ENCODE results near the gene FAM181B. TPM values are rescaled to one million over a fixed set of nuclear protein-coding genes. Genes with fewer than 3 reads are reported as not detected.

FAM181B gene
- total and polyA plus RNA-seq, 2 of the 13 experiments (the other 11 are each of a cell fraction or from before 2014, with no cell fraction given): not detected

- ChIA-PET POLR2A (no interaction called here), CTCF (ENCODE audit: low intra/inter-chr PET ratio, low total read pairs) (interaction anchor here (1.4 to 2.3 kb wide), 2 partner anchors 43 to 89 kb away, joined by 4 to 21 read pairs; no protein-coding TSS in a partner anchor)
- H3K4me2 ChIP-seq (ENCODE audit: low read depth, low read length): no peak overlapping the region
- H3K27ac ChIP-seq (ENCODE audit: extremely low read length, insufficient read depth, low read length): no peak overlapping the region
- H2AFZ ChIP-seq (ENCODE audit: low read length): no peak overlapping the region
- no peak overlapping the region for H3K4me3 ChIP-seq (replicated peaks in 1 of 3; ENCODE audit: insufficient read depth in 1 of 3, low read depth in 2 of 3, low read length in 3 of 3)
- H3K27me3 ChIP-seq (ENCODE audit: control insufficient read depth in 1 of 2, insufficient read depth in 2 of 2, low read length in 2 of 2): no peaks in the 10 kb centered on the region
- no peaks in the 10 kb centered on the region for H3K79me2 ChIP-seq (ENCODE audit: insufficient read depth, low read length)
- peaks cover 9% of the 10 kb centered on the region for H3K4me1 ChIP-seq (ENCODE audit: insufficient read depth, low read length)
- DNase-seq (ENCODE audit: low spot score) (no peak), ATAC-seq (no peak), FAIRE-seq (no peak)
- H3K36me3 ChIP-seq (replicated peaks in 1 of 2; ENCODE audit: control insufficient read depth in 1 of 2, insufficient read depth in 2 of 2, low read length in 2 of 2): no peaks in the 10 kb centered on the region
- no peak overlapping the region for H3K9ac ChIP-seq (ENCODE audit: insufficient read depth, low read depth, low read length)
- H4K20me1 ChIP-seq (ENCODE audit: insufficient read depth, low read length): no peaks in the 10 kb centered on the region
- TF ChIP-seq KLF6 (CRISPR knock-in tag; IDR thresholded peaks at IDR 0.05) (no peak), MYC (CRISPR knock-in tag; IDR thresholded peaks at IDR 0.05; ENCODE audit: borderline replicate concordance) (no peak), ZNF34 (CRISPR knock-in tag; IDR thresholded peaks at IDR 0.05; ENCODE audit: borderline replicate concordance) (no peak), ZNF678 (CRISPR knock-in tag; IDR thresholded peaks at IDR 0.05) (no peak)
- no peaks in the 10 kb centered on the region for H3K9me3 ChIP-seq (ENCODE audit: low read length)
- intact Hi-C loops (cut with micrococcal nuclease; ENCODE audit: unreplicated experiment): loop anchor here (1.0 to 5.0 kb wide), 2 partner anchors 37 to 89 kb away; no protein-coding TSS in a partner anchor
- WGBS (ENCODE audit: low lambda C conversion rate): 2% methylated on average over 1 of the region's 1 CpG
- in situ Hi-C loops (cut with HindIII; ENCODE audit: extremely low pct_ligation_motif_present, low pct_unique_long_range_greater_than_20kb): loop anchor here (10.0 kb wide), 1 partner anchor 90 kb away; no protein-coding TSS in a partner anchor
- BruUV-seq (replicated peaks): no TSS peak
Observed at GRCh38 chr11:82775218-82775617, 41.6 kb upstream of the FAM181B start.

- no peak overlapping the region for H3K4me3 ChIP-seq (replicated peaks in 1 of 3; ENCODE audit: insufficient read depth in 1 of 3, low read depth in 2 of 3, low read length in 3 of 3)
- CTCF ChIA-PET (ENCODE audit: low intra/inter-chr PET ratio, low total read pairs): no interaction called here
- peaks cover 9% of the 10 kb centered on the region for H3K4me1 ChIP-seq (ENCODE audit: insufficient read depth, low read length)
- TF ChIP-seq ZNF605 (CRISPR knock-in tag; IDR thresholded peaks at IDR 0.05): no peak
- no peak for TF ChIP-seq NFE2L1 (CRISPR knock-in tag; IDR thresholded peaks at IDR 0.05; ENCODE audit: borderline replicate concordance)
- no peak for TF ChIP-seq DNMT1 (CRISPR knock-in tag; IDR thresholded peaks at IDR 0.05)
- no peak for TF ChIP-seq NCOA2 (CRISPR knock-in tag; IDR thresholded peaks at IDR 0.05)
- TF ChIP-seq RBAK (CRISPR knock-in tag; IDR thresholded peaks at IDR 0.05): no peak
- TF ChIP-seq THAP8 (CRISPR knock-in tag; IDR thresholded peaks at IDR 0.05; ENCODE audit: borderline replicate concordance): no peak
- no peak for TF ChIP-seq ZNF773 (CRISPR knock-in tag; IDR thresholded peaks at IDR 0.05; ENCODE audit: borderline replicate concordance)
- no peak overlapping the region for H2AFZ ChIP-seq (ENCODE audit: low read length)
- POLR2A ChIA-PET: no interaction called here
- intact Hi-C loops (cut with micrococcal nuclease; ENCODE audit: unreplicated experiment): no loop called here
- H3K27ac ChIP-seq (ENCODE audit: extremely low read length, insufficient read depth, low read length): no peak overlapping the region
- in situ Hi-C loops (cut with HindIII; ENCODE audit: extremely low pct_ligation_motif_present, low pct_unique_long_range_greater_than_20kb): loop anchor here (10.0 kb wide), 1 partner anchor 93 kb away; no protein-coding TSS in a partner anchor
- no peaks in the 10 kb centered on the region for H3K9me3 ChIP-seq (ENCODE audit: low read length)
- DNase-seq (ENCODE audit: low spot score): no peak
- no peak for FAIRE-seq
- H3K4me2 ChIP-seq (ENCODE audit: low read depth, low read length): no peak overlapping the region
- no TSS peak for BruUV-seq (replicated peaks)
- H3K27me3 ChIP-seq (ENCODE audit: control insufficient read depth in 1 of 2, insufficient read depth in 2 of 2, low read length in 2 of 2): no peaks in the 10 kb centered on the region
- no peaks in the 10 kb centered on the region for H3K36me3 ChIP-seq (replicated peaks in 1 of 2; ENCODE audit: control insufficient read depth in 1 of 2, insufficient read depth in 2 of 2, low read length in 2 of 2)
- WGBS (ENCODE audit: low lambda C conversion rate): 20% methylated on average over 4 of the region's 4 CpGs
- no peaks in the 10 kb centered on the region for H4K20me1 ChIP-seq (ENCODE audit: insufficient read depth, low read length)
- ATAC-seq: no peak
- H3K9ac ChIP-seq (ENCODE audit: insufficient read depth, low read depth, low read length): no peak overlapping the region
- no peaks in the 10 kb centered on the region for H3K79me2 ChIP-seq (ENCODE audit: insufficient read depth, low read length)
Observed at GRCh38 chr11:82771781-82772180, 38.1 kb upstream of the FAM181B start.

All from HepG2 (cell line).